ENCODE data around the gene MIEF1.

GRCh38 chr22:39503630-39504029 lies 1.5 kb downstream of the MIEF1 start:
- TF ChIP-seq POLR2AphosphoS5 (IDR thresholded peaks at IDR 0.05; ENCODE audit: low read depth, low read length) = no peak
- no peak for TF ChIP-seq POLR2A (IDR thresholded peaks at IDR 0.05; ENCODE audit: low read depth, low read length)
- TF ChIP-seq TAF1 (IDR thresholded peaks at IDR 0.05; ENCODE audit: borderline replicate concordance, low read depth, low read length) = no peak

Measured in GM12892 (cell line).